T-helper 2 cell treated with Interferon-gamma antibody and Interleukin-4, amounts not matched to agents 100 ng/mL and 5 ng/mL, for 36 hours (primary cell): ENCODE results near the gene SPDL1. TPM values are rescaled to one million over a fixed set of nuclear protein-coding genes. Genes with fewer than 3 reads are reported as not detected.

ENCODE experiments used
- total RNA-seq: library from RNA; stranded (reverse); gene quantifications from 2 replicates; pipeline ENCODE4 v1.2.3, GENCODE V29; 2022

The SPDL1 gene
- total RNA-seq, 1 donor from 2014 or later: 36.0 TPM

Other genes starting within 250 kb of the SPDL1 start
- gene DOCK2, start 53.5 kb downstream of the SPDL1 start, total RNA-seq: 293 and 303 TPM in 2 replicates